HG02798 (cell line): ENCODE results near the gene TUNAR.

Experiments
- ATAC-seq: cut with Tn5 transposase; IDR thresholded peaks from one replicate; pipeline ENCODE4 v1.9.1; 2021; ENCODE audit warnings: mild to moderate bottlenecking; ENCODE audit not compliant: unreplicated experiment, poor library complexity

Gene TUNAR

GRCh38 chr14:95906591-95906990, 30.0 kb downstream of the TUNAR start:
- no peak for ATAC-seq

DNA sequence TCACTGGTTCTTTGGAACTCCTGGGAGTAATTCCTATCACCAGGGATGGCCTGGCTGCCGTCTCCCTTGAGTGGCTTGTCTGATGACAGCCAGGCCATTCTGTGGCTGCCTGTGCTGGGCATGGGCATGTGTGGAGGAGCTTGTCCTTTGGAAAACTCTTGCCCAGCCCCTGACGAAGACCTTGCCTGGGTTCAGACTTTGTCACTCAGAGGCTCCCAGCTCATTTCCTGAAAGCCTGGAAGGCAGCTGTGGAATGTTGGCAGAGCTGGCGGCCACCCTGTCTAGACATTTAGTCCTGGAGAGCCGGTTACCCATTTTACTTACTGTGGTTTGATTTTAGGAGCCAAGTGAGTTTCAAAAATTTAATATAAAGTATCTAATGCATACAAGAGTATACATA, 34.0 kb downstream of the TUNAR start:
- no peak for ATAC-seq

- no peak for ATAC-seq
Observed at GRCh38 chr14:95911456-95911855, 34.8 kb downstream of the TUNAR start.

GRCh38 chr14:95915330-95915729, 38.7 kb downstream of the TUNAR start:
- ATAC-seq = no peak

DNA sequence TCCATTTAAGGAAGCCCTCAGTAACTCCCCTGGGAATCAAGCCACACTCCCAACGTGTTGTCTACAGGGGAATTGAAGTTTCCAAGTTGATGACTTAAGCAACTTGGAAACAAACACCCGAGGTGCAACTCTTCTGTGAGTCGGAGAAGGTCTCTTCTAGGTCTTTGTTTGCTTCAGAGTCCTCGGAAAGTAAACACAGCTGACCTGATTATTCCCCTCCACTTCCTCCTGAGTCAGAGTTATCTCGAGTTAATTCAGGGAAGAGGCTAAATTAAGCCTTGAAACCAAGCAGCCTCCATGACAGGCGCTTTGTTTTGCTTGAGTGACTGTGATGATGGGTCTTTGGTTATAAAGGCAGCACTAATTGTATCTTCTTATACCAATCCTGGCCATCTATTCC, 41.8 kb downstream of the TUNAR start:
- no peak for ATAC-seq

DNA sequence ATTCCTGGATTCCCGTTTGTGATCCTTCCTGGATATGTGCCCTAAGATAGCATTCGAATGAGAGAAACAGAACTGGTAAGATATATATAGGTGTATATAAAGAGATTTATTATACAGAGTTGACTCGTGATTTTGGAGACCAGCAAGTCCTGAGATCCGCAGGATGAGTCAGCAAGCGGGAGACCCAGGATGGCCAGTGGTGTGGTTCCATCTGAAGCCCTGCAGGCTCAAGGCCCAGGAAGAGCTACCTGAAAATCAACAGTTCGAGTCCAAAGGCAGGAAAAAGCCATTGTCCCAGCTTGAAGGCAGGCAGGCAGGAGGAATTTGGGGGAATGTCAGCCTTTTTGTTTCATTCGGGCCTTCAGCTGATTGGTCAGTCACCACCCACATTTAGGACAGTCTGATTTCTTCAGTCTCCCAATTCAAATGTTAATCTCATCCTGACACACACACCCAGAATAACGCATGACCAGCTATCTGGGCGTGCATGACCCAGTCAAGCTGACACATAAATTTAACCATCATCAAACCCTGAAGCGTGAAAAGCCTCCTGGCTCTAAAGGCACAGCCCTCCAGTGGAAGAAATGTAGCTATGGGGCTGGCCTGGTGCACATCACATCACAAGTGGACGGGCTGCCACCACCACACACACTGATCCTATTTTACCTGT, 44.3 kb downstream of the TUNAR start:
- no peak for ATAC-seq

GRCh38 chr14:95922080-95922479, 45.4 kb downstream of the TUNAR start:
- no peak for ATAC-seq

- no peak for ATAC-seq
Observed at GRCh38 chr14:95928751-95929150, 52.1 kb downstream of the TUNAR start.

- no peak for ATAC-seq
Observed at GRCh38 chr14:95931384-95931783, 54.8 kb downstream of the TUNAR start.

- no peak for ATAC-seq
Observed at GRCh38 chr14:95935228-95935822, 58.7 kb downstream of the TUNAR start.

DNA sequence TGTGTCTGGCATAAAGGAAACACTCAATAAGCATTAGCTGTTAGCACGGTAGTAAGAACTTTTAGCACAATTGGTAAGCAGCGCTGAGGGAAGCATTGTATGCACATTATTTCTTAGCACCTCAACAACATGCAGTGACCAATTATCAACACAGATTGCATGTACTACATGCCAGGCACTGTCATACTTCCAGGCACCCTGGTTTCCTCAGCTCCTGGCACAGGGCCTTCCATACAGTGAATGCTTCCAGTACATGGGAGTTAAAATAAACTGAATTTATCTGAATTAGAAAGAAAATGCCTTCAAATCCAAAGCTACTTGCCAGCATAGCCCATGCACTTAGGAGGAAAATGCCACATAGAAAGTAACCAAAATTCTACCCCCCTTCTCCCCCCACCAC, 59.4 kb downstream of the TUNAR start:
- ATAC-seq = no peak

GRCh38 chr14:95939335-95939734, 62.7 kb downstream of the TUNAR start:
- ATAC-seq = no peak

DNA sequence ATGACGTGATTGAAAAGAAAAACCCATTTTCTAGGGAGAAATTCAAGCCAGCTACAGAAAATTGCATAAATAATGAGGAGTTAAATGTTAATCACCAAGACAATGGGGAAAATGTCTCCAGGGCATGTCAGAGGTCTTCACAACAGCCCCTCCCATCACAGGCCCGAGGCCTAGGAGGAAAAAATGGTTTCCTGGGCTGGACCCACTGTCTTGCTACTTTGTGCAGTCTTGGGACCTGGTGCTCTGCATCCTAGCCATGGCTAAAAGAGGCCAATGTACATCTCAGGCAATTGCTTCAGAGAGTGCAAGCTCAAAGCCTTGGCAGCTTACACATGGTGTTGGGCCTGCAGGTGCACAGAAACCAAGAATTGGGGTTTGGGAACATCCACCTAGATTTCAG, 65.3 kb downstream of the TUNAR start:
- no peak for ATAC-seq

GRCh38 chr14:95943699-95944098, 67.1 kb downstream of the TUNAR start:
- no peak for ATAC-seq

DNA sequence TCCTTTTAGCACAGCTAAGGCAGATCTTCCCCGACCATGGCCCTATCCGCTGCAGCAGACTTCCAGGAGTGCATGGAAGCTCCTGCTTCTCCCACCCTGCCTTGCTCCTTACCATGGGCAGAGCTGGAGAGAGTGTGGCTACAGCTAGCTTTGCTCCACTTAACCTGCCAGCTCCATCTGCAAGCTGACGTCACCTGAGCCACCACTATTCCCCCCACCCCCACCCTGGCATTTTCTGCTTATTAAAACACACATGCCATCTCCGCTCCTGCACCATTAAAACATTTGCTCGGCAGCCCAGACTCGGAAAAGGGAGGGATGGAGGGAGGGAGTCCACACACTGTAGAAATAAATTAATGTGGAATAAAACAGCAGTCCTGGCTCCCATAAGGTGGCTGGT, 67.8 kb downstream of the TUNAR start:
- no peak for ATAC-seq

GRCh38 chr14:95946867-95947266, 70.2 kb downstream of the TUNAR start:
- ATAC-seq = no peak

DNA sequence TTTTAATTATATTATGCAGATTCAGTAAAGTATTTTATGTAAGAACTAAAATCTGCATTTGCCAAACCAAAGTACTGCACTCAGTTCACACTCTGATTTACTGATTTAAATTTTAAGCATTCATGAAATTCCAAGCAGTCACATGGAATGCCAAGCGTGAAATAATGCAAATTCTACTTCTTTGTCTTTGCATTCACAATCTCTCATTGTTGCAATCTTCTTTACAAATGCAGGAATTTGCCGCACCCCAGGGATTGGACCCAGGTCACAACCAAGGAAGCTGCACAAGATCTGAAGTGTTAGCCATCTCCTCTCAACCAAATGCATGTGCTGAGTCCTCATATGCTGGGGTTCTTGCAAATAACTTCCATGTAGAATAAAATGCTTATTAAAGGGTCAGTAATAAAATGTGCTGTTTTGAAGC, 71.9 kb downstream of the TUNAR start:
- ATAC-seq = no peak

DNA sequence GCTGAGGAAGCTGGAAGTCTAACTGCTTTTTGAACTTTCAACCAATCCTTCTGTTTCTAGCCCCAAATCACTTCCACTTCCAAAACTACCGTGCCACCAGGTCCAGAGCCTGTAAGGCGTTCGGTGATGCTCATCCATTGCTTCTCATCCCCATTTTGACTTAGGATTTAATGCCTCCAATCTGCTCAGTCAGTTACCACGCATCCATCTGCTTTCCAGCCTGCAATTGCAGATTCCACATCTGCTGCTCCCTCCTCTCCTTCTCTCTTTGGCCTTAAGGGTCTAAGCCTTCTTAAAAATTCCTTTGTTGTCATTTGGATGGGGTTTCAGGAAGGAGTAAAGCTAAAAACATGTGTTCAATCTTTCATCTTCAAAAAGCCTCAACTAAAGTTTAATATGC, 74.7 kb downstream of the TUNAR start:
- no peak for ATAC-seq

DNA sequence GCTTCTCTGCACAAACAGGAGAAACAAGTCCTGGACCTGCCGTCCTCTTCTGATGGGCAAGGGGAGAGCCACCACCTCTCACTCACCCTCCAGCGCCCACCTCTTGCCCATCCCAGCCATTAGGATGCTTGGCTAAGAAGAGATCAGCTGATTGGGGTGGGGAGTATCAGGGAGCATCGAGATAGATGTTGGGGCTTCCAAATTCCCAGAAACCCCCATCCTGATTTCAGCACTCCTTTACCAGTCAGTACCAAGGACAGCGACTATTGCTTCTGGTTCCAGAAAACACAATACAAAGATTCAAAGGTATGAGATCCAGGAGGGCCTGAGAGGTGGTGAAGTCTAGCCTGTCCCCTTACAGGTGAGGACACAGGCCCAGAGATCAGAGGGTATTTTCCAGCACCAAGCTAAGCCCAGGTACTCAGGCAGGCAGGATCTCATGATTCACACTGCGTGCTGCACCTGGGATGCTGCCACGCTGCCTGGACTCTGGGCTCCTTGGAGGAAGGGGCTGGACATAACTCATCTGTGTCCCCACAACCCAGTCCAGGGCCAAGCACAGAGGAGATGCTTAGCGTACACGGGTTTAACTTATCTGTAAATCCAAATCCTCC, 76.6 kb downstream of the TUNAR start:
- no peak for ATAC-seq

DNA sequence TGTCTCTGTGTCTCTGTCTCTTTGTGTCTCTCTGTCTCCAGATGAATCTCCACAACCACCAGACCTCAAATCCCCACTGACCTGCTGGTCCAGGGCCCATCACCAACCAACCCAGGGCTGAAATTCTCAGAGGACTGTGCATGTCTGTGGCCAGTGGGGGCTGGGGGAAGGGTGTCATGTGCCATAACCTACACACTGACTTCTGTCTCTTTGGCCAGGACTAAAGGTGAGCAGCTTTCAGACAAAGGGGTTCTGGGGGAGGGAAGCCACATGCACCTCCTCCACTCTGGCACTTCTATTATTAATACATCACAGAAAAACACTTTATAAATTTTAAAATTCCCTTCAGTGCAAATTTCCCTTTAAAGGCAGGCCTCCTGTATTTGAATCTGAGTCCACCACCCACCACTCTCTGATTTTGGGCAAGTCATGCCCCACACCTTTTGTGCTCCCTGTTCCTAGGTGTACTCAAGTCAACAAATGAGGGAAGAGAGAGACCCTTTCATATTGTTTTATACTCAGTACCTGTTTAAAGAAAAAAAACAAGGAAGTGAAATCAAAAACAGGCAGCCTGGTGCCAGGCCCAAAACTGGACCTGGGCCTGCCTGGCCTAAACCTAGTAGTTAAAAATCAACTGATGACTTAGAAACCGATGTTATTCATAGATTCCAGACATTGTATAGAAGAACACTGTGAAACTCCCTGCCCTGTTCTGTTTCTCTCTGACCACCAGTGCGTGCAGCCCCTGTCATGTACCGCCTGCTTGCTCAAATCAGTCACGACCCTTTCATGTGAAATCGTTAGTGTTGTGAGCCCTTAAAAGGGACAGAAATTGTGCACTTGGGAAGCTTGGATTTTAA, 80.2 kb downstream of the TUNAR start:
- no peak for ATAC-seq

GRCh38 chr14:95958105-95958504, 81.5 kb downstream of the TUNAR start:
- no peak for ATAC-seq
